H1 (cell line): ENCODE results near the gene STH. TPM values are rescaled to one million over a fixed set of nuclear protein-coding genes. Genes with fewer than 3 reads are reported as not detected.

Experiments
- ATF2 ChIP-seq: IDR thresholded peaks from 2 replicates; pipeline ENCODE4 v1.6.1; 2012; ENCODE audit warnings: low read length, inconsistent platforms
- BCL11A ChIP-seq, 2 experiments: IDR thresholded peaks; one replicate each; pipeline ENCODE4 v1.6.1; 2011; ENCODE audit warnings: low read depth in 2 of 2, low read length in 2 of 2, mild to moderate bottlenecking in 2 of 2
- CBX5 ChIP-seq: fragments of 300-800, 300-1000 bp; sonication (generic); IDR thresholded peaks from 2 replicates; pipeline ENCODE4 v1.7.1; 2016; ENCODE audit warnings: antibody characterized with exemption, low read length, low read depth
- MAX ChIP-seq: IDR thresholded peaks from 2 replicates; pipeline ENCODE4 v1.6.1; 2012; ENCODE audit warnings: inconsistent platforms
- NRF1 ChIP-seq: IDR thresholded peaks from 2 replicates; pipeline ENCODE4 v1.6.1; 2011; ENCODE audit warnings: mild to moderate bottlenecking, low read depth, low read length, improper control_type of control experiment
- POLR2AphosphoS5 ChIP-seq: IDR thresholded peaks from 2 replicates; pipeline ENCODE4 v1.6.1; 2011; ENCODE audit warnings: low read depth, low read length
- RAD21 ChIP-seq, 2 experiments: IDR thresholded peaks in 1 of 2; conservative IDR thresholded peaks in 1 of 2; 2 replicates each; pipeline ENCODE4 v1.6.1; 2011; ENCODE audit warnings: low read depth in 2 of 2, low read length in 2 of 2, improper control_type of control experiment in 1 of 2, inconsistent platforms in 1 of 2, mild to moderate bottlenecking in 1 of 2, moderate library complexity in 1 of 2
- SAP30 ChIP-seq: fragments of 300-600 bp; sonication (generic); IDR thresholded peaks from 2 replicates; pipeline ENCODE4 v1.7.1; 2012; ENCODE audit warnings: low read length, moderate library complexity, mild to moderate bottlenecking, inconsistent platforms; ENCODE audit not compliant: insufficient read depth, insufficient replicate concordance
- TAF1 ChIP-seq: IDR thresholded peaks from 2 replicates; pipeline ENCODE4 v1.6.1; 2011; ENCODE audit warnings: mild to moderate bottlenecking, low read depth, low read length
- polyA plus RNA-seq, 7 experiments: library from polyadenylated mRNA; depleted of rRNA in 3 of 7; stranded (reverse) in 5 of 7; unstranded in 2 of 7; fragments of >200 nt in 5 of 7; fragments of 200-250 nt in 2 of 7; gene quantifications; 1 replicate in 5 of 7; 2 replicates in 1 of 7; 4 replicates in 1 of 7; pipeline versions ENCODE4 v1.2.1 to v1.2.3, GENCODE V29; 2011 to 2013; ENCODE audit warnings: missing spikeins in 2 of 7, mixed read lengths in 2 of 7
- total RNA-seq: library from RNA; stranded (reverse); fragmentation: NEBNext Ultra II Directional; extraction: Animal tissue kit (Norgen Biotek cat#: 25700); gene quantifications from 2 replicates; pipeline ENCODE4 v1.2.1, GENCODE V29; 2021

Gene STH
- total and polyA plus RNA-seq, 2 of the 8 experiments (the other 6 are each of a cell fraction or from before 2014, with no cell fraction given): not detected

- TF ChIP-seq BCL11A (IDR thresholded peaks at IDR 0.05; ENCODE audit: low read depth in 2 of 2, low read length in 2 of 2) (no peak), MAX (0 out of 2 replicates have a peak, but pooled peaks have one; percentile 6), SAP30 (no peak), RAD21 (IDR thresholded peaks at IDR 0.05 in 1 of 2, conservative IDR thresholded peaks at IDR 0.05 in 1 of 2; ENCODE audit: low read depth in 2 of 2, low read length in 2 of 2) (0 out of 4 replicates have a peak, but pooled peaks of 1 of the 2 experiments have one; percentile 3), POLR2AphosphoS5 (no peak), TAF1 (no peak), CBX5 (no peak), ATF2 (no peak), NRF1 (no peak)
Measured at GRCh38 chr17:45992904-45993303, 6.1 kb upstream of the STH start (continued).
